GM19463 (cell line): ENCODE measurements around the gene ZC3H12D.
"Not testable (repeated sequence)": the region's sequence is repeated elsewhere in the genome, so short reads cannot be mapped to it uniquely, and the experiment has no call there.

Experiments
- ATAC-seq: cut with Tn5 transposase; IDR thresholded peaks from one replicate; pipeline ENCODE4 v1.9.1; 2021; ENCODE audit warnings: mild to moderate bottlenecking, moderate library complexity; ENCODE audit not compliant: unreplicated experiment

The ZC3H12D gene

DNA sequence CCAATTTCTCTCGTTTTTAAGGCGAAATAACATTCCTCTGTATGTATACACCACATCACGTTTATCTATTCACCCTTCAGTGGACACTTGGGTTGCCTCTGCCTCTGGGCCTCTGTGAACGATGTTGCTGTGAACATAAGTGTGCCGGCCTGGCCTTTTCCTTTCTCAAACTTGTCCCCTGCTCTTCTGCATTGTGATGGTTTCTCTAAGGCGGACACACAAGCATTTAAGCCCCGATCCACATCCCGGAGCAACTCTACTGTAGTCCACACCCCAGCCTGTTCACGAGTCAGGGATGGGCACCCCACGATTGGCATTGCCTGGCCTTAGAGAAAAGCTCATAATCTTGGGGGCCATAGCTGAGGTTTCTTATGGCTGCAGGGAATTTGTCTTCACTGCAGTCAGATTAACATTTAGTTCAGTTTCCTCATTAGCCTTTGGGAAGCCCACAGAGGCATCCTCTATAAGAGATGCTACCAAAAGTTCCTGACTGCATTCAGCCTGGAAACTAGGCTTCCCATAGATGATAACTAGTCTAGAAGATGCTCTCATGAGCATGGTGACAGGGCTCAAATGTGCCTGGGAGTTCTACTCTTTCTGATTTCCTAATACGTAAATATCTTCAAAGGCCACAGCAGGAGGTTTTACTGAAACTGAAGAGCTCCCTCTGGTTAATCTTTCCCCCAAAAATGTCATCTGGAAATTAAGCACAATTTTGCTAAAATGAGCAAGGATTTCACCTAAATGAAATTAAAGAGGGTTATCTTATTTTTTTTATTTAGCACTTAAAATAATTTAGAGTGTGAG is 762 bp downstream of the ZC3H12D start:
- no peak for ATAC-seq

DNA sequence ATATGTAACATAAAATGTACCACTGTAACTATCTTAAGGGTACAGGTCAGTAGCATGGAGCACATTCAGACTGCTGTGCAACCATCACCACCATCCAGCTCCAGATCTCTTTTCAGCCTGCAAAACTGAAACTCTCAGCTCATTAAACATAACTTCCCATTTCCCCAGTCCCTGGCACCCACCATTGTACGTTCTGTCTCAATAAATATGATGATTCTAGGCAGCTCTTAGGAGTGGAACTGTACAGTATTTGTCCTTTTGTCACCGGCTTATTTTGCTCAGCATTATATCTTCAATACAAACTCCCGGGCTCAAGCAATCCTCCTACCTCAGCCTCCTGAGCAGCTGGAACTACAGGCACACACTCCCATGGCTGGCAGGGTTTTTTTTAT is 1.5 kb downstream of the ZC3H12D start:
- no peak for ATAC-seq

DNA sequence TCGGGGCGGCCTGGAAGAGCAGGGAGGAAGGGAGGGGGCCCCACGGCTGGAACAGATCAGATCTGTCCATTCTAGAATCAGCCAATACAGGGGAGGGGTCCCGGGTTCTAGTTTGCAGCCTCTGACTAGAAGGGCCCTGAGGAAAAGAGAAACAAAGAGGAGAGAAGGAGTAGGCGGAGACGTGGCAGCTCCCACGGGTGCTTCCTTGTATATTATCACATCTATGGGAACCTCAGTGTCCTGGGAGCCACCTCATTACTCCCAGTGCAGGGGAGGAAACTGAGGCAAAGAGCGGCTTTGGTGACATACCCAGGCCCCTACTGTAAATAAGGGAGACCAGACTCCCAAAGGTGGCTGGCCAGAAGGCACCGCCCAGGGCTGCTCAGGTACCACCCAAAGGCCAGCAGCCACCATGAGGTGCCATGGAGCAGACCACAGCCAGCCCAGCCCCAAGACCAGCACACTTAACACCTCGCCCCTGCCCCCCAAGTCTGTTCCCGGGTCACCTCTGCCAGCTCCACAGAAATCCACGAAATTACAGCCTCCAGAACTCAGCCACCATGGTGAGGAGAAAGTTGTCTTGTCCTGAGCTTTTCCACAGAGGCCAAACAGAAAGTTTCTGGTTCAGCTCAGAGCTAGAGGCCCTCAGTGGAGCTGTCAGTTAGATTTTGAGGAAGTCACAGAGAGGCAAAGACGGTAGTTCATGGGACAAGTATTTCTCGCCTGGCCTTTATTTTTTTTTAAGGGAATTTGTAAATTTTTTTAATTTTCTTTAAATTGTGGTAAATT is 2.1 kb downstream of the ZC3H12D start:
- no peak for ATAC-seq

DNA sequence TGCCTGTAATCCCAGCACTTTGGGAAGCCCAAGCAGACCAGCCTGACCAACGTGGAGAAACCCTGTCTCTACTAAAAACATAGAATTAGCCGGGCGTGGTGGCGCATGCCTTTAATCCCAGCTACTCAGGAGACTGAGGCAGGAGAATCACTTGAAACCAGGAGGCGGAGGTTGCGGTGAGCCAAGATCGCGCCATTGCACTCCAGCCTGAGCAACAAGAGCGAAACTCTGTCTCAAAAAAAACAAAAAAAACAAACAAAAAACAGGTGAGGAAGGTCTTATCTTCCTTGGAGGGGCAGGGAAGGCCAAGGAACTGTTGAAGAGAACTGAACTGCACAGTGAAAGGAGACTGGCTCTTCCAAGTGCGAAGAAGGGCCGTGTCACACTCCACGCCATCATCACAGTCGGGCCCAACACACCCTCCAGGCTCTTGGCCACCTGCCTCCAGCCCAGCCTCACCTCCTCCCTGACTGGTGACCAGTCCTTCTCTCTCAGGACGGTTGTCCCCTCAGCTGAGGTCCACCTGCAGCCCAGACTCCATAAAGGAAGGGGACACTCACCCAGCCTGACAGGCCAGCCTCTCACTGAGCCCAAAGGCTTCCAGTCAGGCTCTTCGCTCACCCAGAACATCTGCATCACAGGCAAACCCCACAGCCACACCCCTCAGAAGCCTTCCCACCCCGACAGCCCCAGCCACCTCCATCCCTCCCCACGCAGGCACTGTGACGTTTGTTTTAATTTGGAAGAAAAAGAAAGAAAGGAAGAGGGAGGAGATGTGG is 4.1 kb downstream of the ZC3H12D start:
- ATAC-seq, result no peak

DNA sequence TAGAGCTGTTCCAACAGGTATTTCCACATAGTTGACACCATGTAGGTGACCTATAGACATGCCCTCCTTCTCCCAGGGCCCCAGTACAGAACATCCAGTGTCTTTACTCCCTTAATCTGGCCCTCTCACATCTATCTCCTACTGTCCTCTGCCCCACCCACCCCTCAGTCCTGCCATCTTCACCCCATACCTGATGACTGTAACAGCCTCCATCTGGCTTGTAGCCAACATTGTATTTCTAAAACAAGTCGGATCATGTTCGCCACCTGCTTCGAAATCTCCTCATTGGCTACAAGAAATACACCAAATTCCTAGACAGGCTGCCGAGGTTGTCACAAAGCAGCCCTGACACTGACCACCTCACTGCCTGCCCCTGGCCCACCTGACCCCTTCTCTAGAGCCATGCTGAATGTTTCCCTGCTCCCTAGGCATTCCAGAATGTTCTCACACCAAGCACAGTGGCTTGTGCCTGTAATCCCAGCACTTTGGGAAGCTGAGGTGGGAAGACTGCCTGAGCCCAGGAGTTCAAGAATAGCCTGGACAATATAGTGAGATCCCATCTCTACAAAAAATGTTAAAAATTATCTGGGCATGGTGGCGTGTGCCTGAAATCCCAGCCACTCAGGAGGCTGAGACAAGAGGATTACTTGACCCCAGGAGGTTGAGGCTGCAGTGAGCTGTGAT is 6.0 kb downstream of the ZC3H12D start:
- ATAC-seq, result no peak

DNA sequence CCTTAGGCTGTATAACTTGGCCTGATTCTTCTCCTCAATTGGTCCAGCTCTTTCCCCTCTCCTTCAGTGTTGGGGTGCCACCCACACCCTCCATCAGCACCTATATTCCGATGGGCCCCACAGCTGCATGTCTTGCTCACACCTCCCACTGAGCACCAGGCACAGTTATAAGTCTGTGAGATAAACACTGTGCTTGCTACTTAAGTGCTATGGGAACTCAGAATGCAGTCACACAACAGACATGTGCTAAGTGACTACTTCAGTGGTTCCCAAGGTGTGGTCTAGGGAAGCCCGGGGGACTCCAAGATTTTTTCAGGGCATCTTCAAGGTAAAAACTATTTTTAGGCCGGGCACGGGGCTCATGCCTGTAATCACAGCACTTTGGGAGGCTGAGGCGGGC is 7.3 kb downstream of the ZC3H12D start:
- no peak for ATAC-seq

DNA sequence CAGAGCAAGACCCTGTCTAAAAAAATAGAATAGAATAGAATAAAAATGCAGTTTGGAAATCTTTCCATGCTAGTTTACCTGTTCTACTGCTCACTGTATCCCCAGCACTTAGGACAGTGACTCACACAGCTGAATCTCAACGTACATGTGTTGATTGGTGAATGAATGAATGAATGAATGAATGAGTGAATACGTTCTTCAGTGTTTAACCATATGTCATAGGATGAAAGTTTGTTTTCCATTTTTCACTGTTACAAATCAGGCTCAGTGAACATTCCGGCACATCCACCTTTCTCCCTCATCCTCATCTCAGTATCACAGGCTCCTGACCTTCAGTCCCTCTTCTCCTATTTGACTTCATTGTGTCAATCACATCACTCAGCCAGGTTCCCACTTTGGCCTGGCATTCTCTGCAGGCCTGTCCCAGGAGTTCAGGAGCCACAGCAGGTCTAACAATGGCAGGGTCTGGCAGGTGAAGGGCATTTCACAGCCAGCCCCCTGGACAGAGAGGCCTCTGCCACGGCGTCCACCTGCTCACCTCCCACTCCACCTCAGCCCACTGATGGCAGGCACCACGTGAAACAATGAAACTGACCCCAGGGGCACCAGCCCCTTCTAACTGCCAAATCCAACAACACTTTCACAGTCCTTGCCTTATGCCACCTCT is 7.9 kb downstream of the ZC3H12D start:
- ATAC-seq, result no peak

DNA sequence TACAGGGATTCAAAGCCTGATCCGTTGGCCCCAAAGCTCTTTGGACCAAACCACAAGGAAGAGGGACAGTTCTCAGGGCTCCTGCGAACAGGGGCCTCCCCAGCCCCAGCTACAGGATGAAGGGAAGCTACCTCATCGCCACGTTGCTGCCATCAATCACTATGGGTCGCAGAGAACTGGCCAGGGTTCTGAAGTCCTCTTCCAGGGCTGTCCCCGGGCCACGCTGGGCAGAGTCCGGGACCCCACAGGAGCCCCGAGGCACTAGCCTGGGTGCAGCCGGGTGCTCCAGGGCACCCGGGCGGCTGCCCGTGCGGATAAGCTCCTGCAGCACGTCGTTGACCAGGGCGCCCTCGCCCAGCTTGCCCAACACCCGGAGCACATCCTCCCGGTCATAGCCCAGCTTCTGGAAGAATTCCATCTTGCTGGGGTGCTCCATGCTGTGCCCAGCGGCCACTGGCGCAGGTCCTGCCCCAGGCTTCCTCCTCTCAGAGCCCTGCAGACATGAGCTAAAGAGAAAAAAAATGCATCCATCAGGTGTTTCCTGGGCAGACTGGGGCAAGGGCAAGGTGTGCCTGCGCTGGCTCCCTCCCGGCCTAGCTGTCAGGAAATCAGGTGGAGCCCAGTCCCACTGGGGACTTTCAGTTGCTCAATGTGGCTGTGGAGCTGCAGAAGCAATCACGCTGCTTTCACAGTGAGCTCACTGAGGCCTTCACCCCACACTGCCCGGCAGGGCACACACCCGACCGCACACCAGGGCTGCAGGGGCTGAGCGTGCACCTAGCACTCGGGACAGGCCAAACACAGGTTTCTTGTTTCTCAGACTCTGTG is 10.5 kb downstream of the ZC3H12D start:
- no peak for ATAC-seq

DNA sequence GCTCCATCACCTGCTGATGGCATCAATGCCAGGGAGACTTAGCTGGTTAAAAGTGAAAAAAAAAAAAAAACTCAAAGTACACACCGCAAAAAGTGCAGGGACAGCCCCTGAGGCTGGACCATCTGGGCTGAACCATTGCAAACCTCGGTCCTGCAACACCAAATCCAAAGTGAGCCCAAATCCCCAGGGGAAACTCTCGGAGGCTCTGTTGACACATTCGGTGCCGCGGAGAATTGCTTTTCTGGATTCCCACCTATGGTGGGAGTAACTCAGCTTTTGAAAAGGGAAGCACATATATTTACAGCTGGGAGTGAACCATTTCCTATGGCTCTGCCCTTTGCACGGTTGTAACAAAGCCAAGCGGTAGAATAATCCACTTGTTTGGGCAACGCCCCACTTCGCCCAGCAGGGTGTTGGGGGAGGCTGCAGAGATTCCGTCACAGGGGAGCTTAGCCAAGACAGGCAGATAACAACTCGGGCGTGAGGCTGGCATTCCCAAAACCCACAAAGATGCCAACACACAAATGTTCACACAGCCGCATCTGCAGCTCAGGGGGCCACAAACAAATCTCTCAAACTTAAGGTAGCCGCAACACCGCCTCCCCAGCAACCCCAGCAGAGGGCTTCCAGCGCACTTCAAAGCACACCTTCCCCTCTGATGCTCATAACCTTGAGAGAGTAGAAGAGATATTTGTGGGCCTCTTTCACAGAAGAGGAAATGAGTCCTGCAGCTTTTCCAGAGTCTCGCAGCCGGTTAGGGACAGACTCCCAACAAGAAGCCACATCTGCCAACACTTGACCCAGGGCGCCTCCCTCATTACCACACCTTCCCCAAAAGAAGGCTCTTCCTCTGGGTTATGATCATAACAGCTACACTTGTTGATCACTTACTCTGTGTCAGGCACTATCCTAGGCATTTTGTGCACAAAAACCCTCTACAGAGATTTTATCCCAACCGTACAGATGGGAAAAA is 11.4 kb downstream of the ZC3H12D start:
- no peak for ATAC-seq

DNA sequence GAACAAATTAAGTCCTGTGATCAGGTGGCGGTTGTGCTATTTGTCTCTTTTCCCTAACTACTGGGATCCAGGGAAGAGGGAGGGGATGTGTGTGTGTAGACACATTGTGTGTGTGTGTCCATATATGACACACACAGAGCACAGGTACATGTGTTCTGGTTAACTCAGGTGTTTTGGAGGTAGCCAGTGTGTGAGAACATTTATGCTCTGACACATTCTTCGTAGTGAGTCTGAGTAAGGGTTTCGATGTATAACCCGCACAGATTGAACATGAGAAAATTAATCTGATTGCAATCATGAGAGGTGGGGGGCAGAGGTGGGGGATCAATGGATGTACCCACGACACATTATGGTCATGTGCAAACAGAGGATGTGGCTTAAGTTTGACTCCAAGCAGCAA is 12.6 kb downstream of the ZC3H12D start:
- no peak for ATAC-seq

DNA sequence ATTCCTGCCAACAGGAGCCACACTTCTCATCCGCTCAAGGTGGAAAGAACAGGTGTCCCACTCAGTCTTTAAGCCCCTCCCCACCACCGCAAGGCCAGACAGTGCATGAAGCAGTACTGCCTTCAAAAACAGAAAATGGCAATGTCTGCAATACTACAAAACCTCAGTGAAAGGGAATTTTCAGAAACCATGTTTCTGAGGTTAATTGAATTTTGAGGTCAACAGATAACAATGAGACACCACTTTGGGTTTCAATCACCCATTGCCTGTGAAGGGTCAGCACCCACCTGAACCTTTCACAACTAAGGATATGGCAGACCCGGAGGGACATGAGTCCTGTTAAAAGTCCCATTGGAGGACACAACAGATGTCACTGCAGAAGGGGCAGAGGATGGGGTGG is 13.0 kb downstream of the ZC3H12D start:
- peak; percentile 32 for ATAC-seq

DNA sequence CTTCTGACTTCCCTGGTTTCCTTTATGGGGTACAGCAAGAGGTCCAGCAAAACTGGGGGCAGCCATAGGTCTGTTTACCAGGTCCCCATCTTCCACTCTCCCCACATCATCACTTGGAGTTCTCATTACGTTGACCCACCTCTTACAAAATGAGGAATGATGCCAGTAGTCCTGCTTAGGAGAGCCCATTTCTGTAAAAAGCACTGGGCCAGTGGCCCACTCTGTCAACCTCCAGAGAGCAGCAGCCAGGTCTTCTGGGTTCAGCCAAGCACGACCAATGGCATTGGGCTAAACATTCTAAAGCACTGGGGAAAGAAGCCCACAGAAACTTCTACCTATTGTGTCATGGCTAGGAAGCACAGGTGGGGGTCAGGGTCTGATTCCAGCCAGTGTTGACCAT is 13.9 kb downstream of the ZC3H12D start:
- no peak for ATAC-seq

DNA sequence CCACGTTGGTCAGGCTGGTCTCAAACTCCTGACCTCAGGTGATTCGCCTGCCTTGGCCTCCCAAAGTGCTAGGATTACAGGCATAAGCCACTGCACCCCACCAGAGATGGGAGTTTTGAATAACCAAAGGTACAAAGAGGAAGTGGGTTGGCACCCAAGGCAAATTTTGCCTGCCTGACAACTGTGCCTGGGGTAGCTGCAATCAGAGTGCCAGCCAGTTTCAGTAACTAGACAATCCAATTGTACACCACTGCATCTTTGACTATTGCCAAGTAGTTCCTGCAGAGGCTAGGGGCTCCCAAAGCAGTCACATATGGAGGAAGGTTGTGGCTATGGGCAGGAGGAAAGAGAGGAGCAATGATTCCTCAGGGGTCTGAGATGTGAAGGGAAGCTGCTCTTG is 16.6 kb downstream of the ZC3H12D start:
- peak; percentile 22 for ATAC-seq

DNA sequence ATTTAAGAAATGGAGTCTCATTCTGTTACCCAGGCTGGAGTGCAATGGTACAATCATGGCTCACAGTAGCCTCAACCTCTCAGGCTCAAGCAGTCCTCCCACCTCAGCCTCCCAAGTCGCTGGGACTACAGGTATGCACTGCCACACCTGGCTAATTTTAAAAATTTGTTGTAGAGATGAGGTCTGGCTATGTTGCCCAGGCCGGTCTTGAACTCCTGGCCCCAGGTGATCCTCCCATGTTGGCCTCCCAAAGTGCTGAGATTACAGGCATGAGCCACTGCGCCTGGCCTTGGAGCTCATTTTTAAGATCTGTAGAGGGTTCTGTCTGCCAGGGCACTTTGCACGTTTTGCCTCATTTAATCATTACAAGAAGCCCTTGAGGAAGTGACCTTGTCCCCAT is 17.5 kb downstream of the ZC3H12D start:
- ATAC-seq, result no peak

DNA sequence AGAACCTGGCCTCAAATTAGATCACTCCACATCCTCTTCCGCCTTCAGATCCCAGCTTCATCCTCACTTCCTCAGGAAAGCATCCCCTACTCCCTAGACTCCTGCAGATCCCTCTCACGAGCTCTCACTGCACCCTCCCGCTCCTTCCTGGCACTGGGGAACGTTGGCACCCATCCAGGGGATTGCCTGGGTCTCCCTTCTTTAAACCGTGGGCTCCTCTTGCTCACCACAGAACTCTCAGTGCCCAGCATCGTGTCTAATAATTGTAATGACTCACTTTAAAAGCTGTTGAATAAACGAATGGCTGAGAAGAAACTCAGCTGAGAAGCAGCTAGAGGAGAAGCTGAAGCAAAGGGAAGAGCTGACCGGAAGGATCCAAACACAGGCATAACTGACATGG is 20.4 kb downstream of the ZC3H12D start:
- ATAC-seq, result no peak

DNA sequence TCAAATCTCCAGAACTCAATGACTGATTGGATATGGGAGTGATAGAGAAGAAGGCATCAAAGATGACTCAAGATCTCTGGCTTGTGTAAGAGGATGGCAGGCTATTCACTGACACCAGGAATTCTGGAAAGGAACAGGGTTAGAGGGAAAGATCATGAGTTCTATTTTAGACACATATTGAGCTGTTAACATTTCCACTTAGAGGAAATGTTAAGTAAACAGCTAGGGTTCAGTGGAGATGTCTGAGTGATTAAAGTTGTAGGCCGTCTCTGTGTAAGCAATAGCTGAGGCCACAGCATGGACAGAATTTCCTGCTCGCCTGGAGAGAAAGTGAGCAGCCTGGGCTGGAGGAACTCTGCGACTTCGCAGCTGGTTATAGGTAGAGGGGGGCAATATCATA is 21.0 kb downstream of the ZC3H12D start:
- no peak for ATAC-seq

DNA sequence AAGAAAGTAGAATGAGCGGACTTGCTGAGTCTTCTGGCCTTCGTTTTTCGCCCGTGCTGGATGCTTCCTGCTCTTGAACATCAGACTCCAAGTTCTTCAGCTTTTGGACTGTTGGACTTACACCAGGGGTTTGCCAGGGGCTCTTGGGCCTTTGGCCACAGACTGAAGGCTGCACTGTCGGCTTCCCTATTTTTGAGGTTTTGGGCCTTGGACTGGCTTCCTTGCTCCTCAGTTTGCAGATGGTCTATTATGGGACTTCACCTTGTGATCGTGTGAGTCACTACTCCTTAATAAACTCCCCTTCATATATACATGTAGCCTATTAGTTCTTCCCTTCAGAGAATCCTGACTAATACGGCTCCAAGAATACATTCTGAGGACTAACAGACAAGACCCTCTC is 22.1 kb downstream of the ZC3H12D start:
- ATAC-seq, result not testable (repeated sequence)

DNA sequence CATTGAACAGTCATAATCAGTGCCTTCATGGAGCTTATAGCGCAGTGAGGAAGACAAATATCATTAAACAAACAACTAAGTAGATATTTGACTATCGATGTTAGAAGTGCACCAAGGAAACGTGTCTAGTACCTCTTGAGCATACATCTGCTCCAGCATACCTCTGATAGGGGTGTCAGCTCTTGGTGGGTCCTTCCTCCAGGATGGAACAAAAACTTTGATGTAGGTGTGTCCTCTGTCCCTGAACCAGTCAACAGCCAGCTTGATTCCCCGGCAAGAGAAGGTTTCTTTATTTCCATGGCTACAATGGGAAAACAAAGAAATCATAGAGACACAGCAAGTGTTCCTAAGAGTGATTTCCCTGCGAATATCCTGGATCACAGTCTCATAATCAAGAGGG is 23.1 kb downstream of the ZC3H12D start:
- ATAC-seq, result no peak
